ENCODE data around the gene RTL3.

- TF ChIP-seq POLR2A (IDR thresholded peaks at IDR 0.05) (no peak), EP300 (IDR thresholded peaks at IDR 0.05) (no peak), CTCF (IDR thresholded peaks at IDR 0.05) (no peak)
Measured at GRCh38 chrX:78693012-78693411, 33.9 kb upstream of the RTL3 start.

All from gastroesophageal sphincter (tissue), 3 donors.